K562 (cell line): Measurements from ENCODE around the gene DNAJC1. TPM values are rescaled to one million over a fixed set of nuclear protein-coding genes. Genes with fewer than 3 reads are reported as not detected.

Experiments
- ASH1L ChIP-seq: fragments of 450-650 bp; IDR thresholded peaks from 2 replicates; pipeline ENCODE4 v1.6.1; 2018; ENCODE audit warnings: borderline replicate concordance, mild to moderate bottlenecking, low read depth; ENCODE audit not compliant: partially characterized antibody
- CTCFL ChIP-seq: IDR thresholded peaks from 2 replicates; pipeline ENCODE4 v1.6.1; 2011; ENCODE audit warnings: borderline replicate concordance, low read depth, mild to moderate bottlenecking, moderate library complexity, low read length; ENCODE audit not compliant: insufficient read depth, poor library complexity, severe bottlenecking
- HLTF ChIP-seq: fragments of 450-650 bp; IDR thresholded peaks from 2 replicates; pipeline ENCODE4 v1.6.1; 2016
- HNRNPK ChIP-seq: fragments of 200-400 bp; formaldehyde crosslinking; IDR thresholded peaks from one replicate; pipeline ENCODE4 v1.6.1; 2018; ENCODE audit warnings: mild to moderate bottlenecking, low read depth, low read length; ENCODE audit not compliant: poor library complexity, severe bottlenecking
- MIER1 ChIP-seq: fragments of 450-650 bp; IDR thresholded peaks from 2 replicates; pipeline ENCODE4 v1.6.1; 2016; ENCODE audit warnings: antibody characterized with exemption, mild to moderate bottlenecking, low read depth
- NR0B1 ChIP-seq: fragments of 450-650 bp; IDR thresholded peaks from one replicate; pipeline ENCODE4 v1.6.1; 2018; ENCODE audit warnings: mild to moderate bottlenecking, moderate library complexity; ENCODE audit not compliant: partially characterized antibody
- NR4A1 ChIP-seq, 2 experiments: fragments of 250-450 bp in 1 of 2; fragments of 450-650 bp in 1 of 2; sonication (Bioruptor Pico) in 1 of 2; IDR thresholded peaks; 2 replicates each; pipeline versions ENCODE4 v1.4.0 to v1.6.1; 2016 to 2020; ENCODE audit warnings: mild to moderate bottlenecking in 2 of 2, missing compliant biosample characterization in 1 of 2, missing genetic modification characterization in 1 of 2, moderate library complexity in 1 of 2
- NUFIP1 ChIP-seq: fragments of 450-650 bp; IDR thresholded peaks from 2 replicates; pipeline ENCODE4 v1.6.1; 2018; ENCODE audit not compliant: partially characterized antibody
- POLR3A ChIP-seq: IDR thresholded peaks from 2 replicates; pipeline ENCODE4 v1.6.1; 2011; ENCODE audit warnings: borderline replicate concordance, mild to moderate bottlenecking, moderate library complexity; ENCODE audit not compliant: insufficient read length, insufficient read depth; ENCODE audit errors: extremely low read depth
- PRMT5 ChIP-seq: sonication (generic); formaldehyde crosslinking; IDR thresholded peaks from 2 replicates; pipeline ENCODE4 v1.5.0; 2020; ENCODE audit warnings: missing genetic modification reagents
- RBM14 ChIP-seq: fragments of 200-400 bp; formaldehyde crosslinking; IDR thresholded peaks from 2 replicates; pipeline ENCODE4 v1.6.1; 2018; ENCODE audit warnings: low read depth, mild to moderate bottlenecking, low read length, moderate library complexity, borderline replicate concordance; ENCODE audit not compliant: insufficient read depth
- RBM15 ChIP-seq: fragments of 200-400 bp; formaldehyde crosslinking; IDR thresholded peaks from 2 replicates; pipeline ENCODE4 v1.6.1; 2018; ENCODE audit warnings: mild to moderate bottlenecking, low read length, moderate library complexity; ENCODE audit not compliant: insufficient read depth
- SMARCA5 ChIP-seq: fragments of 450-650 bp; IDR thresholded peaks from 2 replicates; pipeline ENCODE4 v1.6.1; 2016
- SMARCC2 ChIP-seq: fragments of 450-650 bp; IDR thresholded peaks from 2 replicates; pipeline ENCODE4 v1.6.1; 2017; ENCODE audit warnings: antibody characterized with exemption, moderate library complexity, mild to moderate bottlenecking, low read depth
- TEAD4 ChIP-seq, 2 experiments: sonication (generic) in 1 of 2; formaldehyde crosslinking in 1 of 2; IDR thresholded peaks; 2 replicates each; pipeline versions ENCODE4 v1.6.1 to v1.8.0; 2012 to 2022; ENCODE audit warnings: borderline replicate concordance in 1 of 2, inconsistent platforms in 1 of 2, low read length in 1 of 2, mild to moderate bottlenecking in 1 of 2, missing genetic modification reagents in 1 of 2
- XRCC5 ChIP-seq: fragments of 200-400 bp; formaldehyde crosslinking; IDR thresholded peaks from 2 replicates; pipeline ENCODE4 v1.6.1; 2017; ENCODE audit warnings: low read depth, mild to moderate bottlenecking, low read length
- ZBTB43 ChIP-seq: sonication (generic); formaldehyde crosslinking; IDR thresholded peaks from 2 replicates; pipeline ENCODE4 v1.8.0; 2023; ENCODE audit warnings: mild to moderate bottlenecking, missing genetic modification reagents
- ZFP1 ChIP-seq: fragments of 450-650 bp; formaldehyde crosslinking; IDR thresholded peaks from 2 replicates; pipeline ENCODE4 v1.4.0; 2020; ENCODE audit warnings: mild to moderate bottlenecking, mixed read lengths
- ZFPM2 ChIP-seq: fragments of 250-450 bp; sonication (Bioruptor Pico); IDR thresholded peaks from 2 replicates; pipeline ENCODE4 v1.5.1; 2022; ENCODE audit warnings: mild to moderate bottlenecking
- ZFX ChIP-seq: sonication (generic); formaldehyde crosslinking; IDR thresholded peaks from 2 replicates; pipeline ENCODE4 v1.8.0; 2022; ENCODE audit warnings: mild to moderate bottlenecking, missing genetic modification reagents, moderate library complexity
- ZKSCAN3 ChIP-seq: fragments of 250-450 bp; sonication (Bioruptor Pico); IDR thresholded peaks from 2 replicates; pipeline ENCODE4 v1.4.0; 2020
- ZKSCAN8 ChIP-seq: fragments of 200-800 bp; sonication (Bioruptor generic); IDR thresholded peaks from 2 replicates; pipeline ENCODE4 v1.6.1; 2016; ENCODE audit warnings: missing genetic modification characterization, missing compliant biosample characterization
- ZNF175 ChIP-seq: fragments of 200-800 bp; sonication (Bioruptor generic); IDR thresholded peaks from 2 replicates; pipeline ENCODE4 v1.6.1; 2016; ENCODE audit warnings: low read depth, mild to moderate bottlenecking, missing genetic modification characterization, missing compliant biosample characterization
- ZNF263 ChIP-seq: sonication (generic); formaldehyde crosslinking; IDR thresholded peaks from 2 replicates; pipeline ENCODE4 v1.8.0; 2022; ENCODE audit warnings: mild to moderate bottlenecking, missing genetic modification reagents, borderline replicate concordance
- ZNF584 ChIP-seq: fragments of 200-800 bp; sonication (Bioruptor generic); IDR thresholded peaks from 2 replicates; pipeline ENCODE4 v1.6.1; 2016; ENCODE audit warnings: low read depth, mild to moderate bottlenecking, missing genetic modification characterization, missing compliant biosample characterization
- ZNF785 ChIP-seq: fragments of 250-450 bp; sonication (Bioruptor Pico); IDR thresholded peaks from 2 replicates; pipeline ENCODE4 v1.4.0; 2020; ENCODE audit warnings: mild to moderate bottlenecking
- polyA plus RNA-seq, 8 experiments: library from polyadenylated mRNA; depleted of rRNA in 4 of 8; stranded (reverse) in 5 of 8; unstranded in 3 of 8; fragments of >200 nt; fragmentation: Nextera tagmentation in 2 of 8; fragmentation: Illumina TruSeq in 1 of 8; extraction: Ambion mirVana in 2 of 8; extraction: Trizol in 1 of 8; gene quantifications; 2 replicates each; pipeline versions ENCODE4 v1.2.1 to v1.2.3, GENCODE V29; 2011 to 2014; ENCODE audit warnings: inconsistent platforms in 1 of 8, missing spikeins in 1 of 8
- total RNA-seq, 7 experiments: library from RNA; depleted of rRNA in 6 of 7; stranded (reverse); fragments of >200 nt in 6 of 7; fragmentation: Illumina TruSeq in 2 of 7; extraction: Trizol in 2 of 7; gene quantifications; 2 replicates each; pipeline versions ENCODE4 v1.2.1 to v1.2.3, GENCODE V29; 2011 to 2021; ENCODE audit warnings: low replicate concordance in 1 of 7

The DNAJC1 gene
- total and polyA plus RNA-seq, 9 of the 15 experiments (the other 6 are each of a cell fraction or from before 2014, with no cell fraction given): 5.4 to 77.6 (median 40.3) TPM

GRCh38 chr10:21807180-21807579 is 196.3 kb downstream of the DNAJC1 start (continued):
- TF ChIP-seq MIER1: no peak
- no peak for TF ChIP-seq RBM14
- TF ChIP-seq ASH1L: no peak
- no peak for TF ChIP-seq ZNF263 (CRISPR knock-in tag)
- TF ChIP-seq SMARCA5: no peak
- TF ChIP-seq ZFP1 (CRISPR knock-in tag): no peak
- TF ChIP-seq ZBTB43 (CRISPR knock-in tag): no peak
- no peak for TF ChIP-seq HLTF
- TF ChIP-seq RBM15: no peak
- TF ChIP-seq ZFX: no peak
- TF ChIP-seq NR0B1: no peak
- TF ChIP-seq TEAD4 (IDR thresholded peaks at IDR 0.05; ENCODE audit: low read length): peak; percentile 92
- TF ChIP-seq TEAD4 (CRISPR knock-in tag; IDR thresholded peaks at IDR 0.05; ENCODE audit: borderline replicate concordance): no peak
- no peak for TF ChIP-seq ZNF584 (CRISPR knock-in tag)
- no peak for TF ChIP-seq ZKSCAN8 (CRISPR knock-in tag)
- no peak for TF ChIP-seq ZKSCAN3 (CRISPR knock-in tag)
- no peak for TF ChIP-seq CTCFL
- no peak for TF ChIP-seq NR4A1 (CRISPR knock-in tag; IDR thresholded peaks at IDR 0.05)
- TF ChIP-seq NR4A1 (tag; IDR thresholded peaks at IDR 0.05): no peak
- no peak for TF ChIP-seq ZNF785
- TF ChIP-seq SMARCC2: peak; percentile 65; the same call in 1 of the 2 replicates
- no peak for TF ChIP-seq HNRNPK
- TF ChIP-seq ZNF175 (CRISPR knock-in tag): no peak
- no peak for TF ChIP-seq NUFIP1
- no peak for TF ChIP-seq XRCC5
- TF ChIP-seq POLR3A: no peak
- TF ChIP-seq PRMT5: no peak
- no peak for TF ChIP-seq ZFPM2 (CRISPR knock-in tag)
